Uterus (tissue), 2 donors: ENCODE data around the gene FAM227B.

Experiments used
- CTCF ChIP-seq, 4 experiments: fragments of 200-600 bp in 2 of 4; fragments of 450-650 bp in 2 of 4; sonication (generic) in 2 of 4; IDR thresholded peaks; one replicate each; pipeline ENCODE4 v1.5.1; 2016 to 2019; ENCODE audit warnings: antibody characterized with exemption in 4 of 4, mild to moderate bottlenecking in 2 of 4, moderate library complexity in 1 of 4
- POLR2A ChIP-seq, 2 donors: fragments of 450-650 bp; IDR thresholded peaks; one replicate each; pipeline ENCODE4 v1.6.1; 2016; ENCODE audit warnings: antibody characterized with exemption in 2 of 2, mild to moderate bottlenecking in 1 of 2, moderate library complexity in 1 of 2

- TF ChIP-seq CTCF (IDR thresholded peaks at IDR 0.05) = no peak
- TF ChIP-seq POLR2A (IDR thresholded peaks at IDR 0.05) = no peak
Observed at GRCh38 chr15:49656734-49657133, 36.1 kb upstream of the FAM227B start.
